GM23248 (cell line): ENCODE data around the gene P2RY8. TPM values are rescaled to one million over a fixed set of nuclear protein-coding genes. Genes with fewer than 3 reads are reported as not detected.
"Not testable (repeated sequence)": the region's sequence is repeated elsewhere in the genome, so short reads cannot be mapped to it uniquely, and the experiment has no call there.

Experiments used
- DNase-seq: peaks from one replicate; pipeline ENCODE4 v3.0.0-alpha.2; 2015
- H2AFZ ChIP-seq: fragments of 200-600 bp; sonication (generic); 2 replicates; pipeline ENCODE4 v1.6.1; 2016; ENCODE audit warnings: antibody characterized with exemption
- H3F3A ChIP-seq: fragments of 200-600 bp; sonication (generic); 2 replicates; pipeline ENCODE4 v1.6.1; 2016; ENCODE audit warnings: mild to moderate bottlenecking, antibody characterized with exemption, mixed run types; ENCODE audit not compliant: insufficient read depth
- H3K27ac ChIP-seq: fragments of 200-600 bp; sonication (generic); 2 replicates; pipeline ENCODE4 v1.5.1; 2016; ENCODE audit warnings: mild to moderate bottlenecking
- H3K27me3 ChIP-seq: fragments of 200-600 bp; sonication (generic); replicated peaks from 2 replicates; pipeline ENCODE4 v1.6.1; 2016; ENCODE audit warnings: mild to moderate bottlenecking; ENCODE audit not compliant: insufficient read depth
- H3K36me3 ChIP-seq: fragments of 200-600 bp; sonication (generic); 2 replicates; pipeline ENCODE4 v1.6.1; 2016; ENCODE audit warnings: low read depth, mild to moderate bottlenecking
- H3K4me1 ChIP-seq: fragments of 200-600 bp; sonication (generic); 2 replicates; pipeline ENCODE4 v1.6.1; 2016; ENCODE audit warnings: mild to moderate bottlenecking; ENCODE audit not compliant: insufficient read depth
- H3K4me2 ChIP-seq: fragments of 200-600 bp; sonication (generic); one replicate; pipeline ENCODE4 v1.6.1; 2016; ENCODE audit warnings: mild to moderate bottlenecking; ENCODE audit not compliant: unreplicated experiment
- H3K4me3 ChIP-seq: fragments of 200-600 bp; sonication (generic); 2 replicates; pipeline ENCODE4 v1.5.1; 2016; ENCODE audit warnings: mild to moderate bottlenecking
- H3K79me2 ChIP-seq: fragments of 200-600 bp; sonication (generic); 2 replicates; pipeline ENCODE4 v1.6.1; 2016; ENCODE audit warnings: mild to moderate bottlenecking; ENCODE audit not compliant: insufficient read depth
- H3K9ac ChIP-seq: fragments of 200-600 bp; sonication (generic); 2 replicates; pipeline ENCODE4 v1.6.1; 2016; ENCODE audit warnings: mild to moderate bottlenecking
- H3K9me2 ChIP-seq: fragments of 200-600 bp; sonication (generic); 2 replicates; pipeline ENCODE4 v1.6.1; 2016; ENCODE audit warnings: mixed run types, mild to moderate bottlenecking, moderate library complexity; ENCODE audit not compliant: insufficient read depth
- H3K9me3 ChIP-seq: fragments of 200-600 bp; sonication (generic); one replicate; pipeline ENCODE4 v1.6.1; 2017; ENCODE audit warnings: low read depth
- H4K20me1 ChIP-seq: fragments of 200-600 bp; sonication (generic); 2 replicates; pipeline ENCODE4 v1.6.0; 2016; ENCODE audit not compliant: insufficient read depth
- EZH2 ChIP-seq: fragments of 200-600 bp; sonication (generic); IDR thresholded peaks from 2 replicates; pipeline ENCODE4 v1.6.1; 2018; ENCODE audit warnings: antibody characterized with exemption, mild to moderate bottlenecking; ENCODE audit not compliant: insufficient read depth, poor library complexity, severe bottlenecking
- EZH2phosphoT487 ChIP-seq: fragments of 200-600 bp; sonication (generic); IDR thresholded peaks from 2 replicates; pipeline ENCODE4 v1.6.1; 2018; ENCODE audit warnings: antibody characterized with exemption, moderate library complexity, mild to moderate bottlenecking, low read depth; ENCODE audit not compliant: insufficient read depth
- WGBS, 2 experiments: methylation state at CpG; one replicate each; pipeline ENCODE4 v1.1.6; 2015 to 2017; ENCODE audit warnings: low lambda C conversion rate in 2 of 2, low coverage in 1 of 2; ENCODE audit errors: missing lambda C conversion rate in 2 of 2; 5-methylcytosine and 5-hydroxymethylcytosine counted together
- in situ Hi-C: fragments of 300-500 bp; cut with MboI; formaldehyde crosslinking; loops from 2 replicates; pipeline ENCODE4 v1.15.0; 2020
- polyA plus RNA-seq: library from polyadenylated mRNA; unstranded; fragments of >200 nt; fragmentation: Nextera tagmentation; extraction: Ambion mirVana; gene quantifications from 2 replicates; pipeline ENCODE4 v1.2.1, GENCODE V29; 2016
- total RNA-seq: library from RNA; depleted of rRNA; stranded (reverse); fragments of >200 nt; shearing (Covaris generic); gene quantifications from 2 replicates; pipeline ENCODE4 v1.2.3, GENCODE V29; 2014

Gene P2RY8
- total and polyA plus RNA-seq, 2 experiments from 2014 or later, result not detected

GRCh38 chrX:1476682-1477081 lies 60.3 kb downstream of the P2RY8 start:
- no peaks in the 10 kb centered on the region for H3F3A ChIP-seq
- in situ Hi-C loops, result no loop called here
- no peaks in the 10 kb centered on the region for H4K20me1 ChIP-seq
- H3K27me3 ChIP-seq, result no peaks in the 10 kb centered on the region
- no peak overlapping the region for H3K27ac ChIP-seq
- no peaks in the 10 kb centered on the region for H3K79me2 ChIP-seq
- no peak overlapping the region for H3K9ac ChIP-seq
- no peak for TF ChIP-seq EZH2phosphoT487
- no peak for TF ChIP-seq EZH2
- H2AFZ ChIP-seq, result no peak overlapping the region
- H3K9me3 ChIP-seq, result no peaks in the 10 kb centered on the region
- H3K9me2 ChIP-seq, result no peaks in the 10 kb centered on the region
- no peak for DNase-seq
- WGBS, 2 experiments, result 62 to 67% methylated on average over 5 of the region's 5 CpGs
- no peak overlapping the region for H3K4me3 ChIP-seq
- no peaks in the 10 kb centered on the region for H3K36me3 ChIP-seq
- H3K4me1 ChIP-seq, result no peaks in the 10 kb centered on the region
- H3K4me2 ChIP-seq, result no peak overlapping the region

- Histone ChIP-seq H3K9ac (no peak overlapping the region), H3K4me3 (no peak overlapping the region), H3K9me2 (no peaks in the 10 kb centered on the region), H2AFZ (no peak overlapping the region), H3K4me1 (no peaks in the 10 kb centered on the region), H4K20me1 (no peaks in the 10 kb centered on the region), H3K9me3 (no peaks in the 10 kb centered on the region), H3K4me2 (no peak overlapping the region), H3K79me2 (no peaks in the 10 kb centered on the region), H3K36me3 (no peaks in the 10 kb centered on the region), H3K27ac (no peak overlapping the region), H3K27me3 (no peaks in the 10 kb centered on the region), H3F3A (no peaks in the 10 kb centered on the region)
- 63 to 80% methylated on average over 1 of the region's 1 CpG for WGBS, 2 experiments
- no peak for DNase-seq
- in situ Hi-C loops, result no loop called here
- TF ChIP-seq EZH2 (no peak), EZH2phosphoT487 (no peak)
Measured at GRCh38 chrX:1475881-1476280, 61.1 kb downstream of the P2RY8 start.

- no peak for TF ChIP-seq EZH2phosphoT487
- no peak for TF ChIP-seq EZH2
- 85 to 87% methylated on average over 4 of the region's 4 CpGs for WGBS, 2 experiments
- no peaks in the 10 kb centered on the region for H3K9me3 ChIP-seq
- H3K9me2 ChIP-seq, result no peaks in the 10 kb centered on the region
- H3K27me3 ChIP-seq, result no peaks in the 10 kb centered on the region
- in situ Hi-C loops, result no loop called here
- no peak overlapping the region for H3K4me3 ChIP-seq
- no peaks in the 10 kb centered on the region for H3K36me3 ChIP-seq
- no peak overlapping the region for H3K4me2 ChIP-seq
- no peaks in the 10 kb centered on the region for H3K4me1 ChIP-seq
- H3K9ac ChIP-seq, result no peak overlapping the region
- H3F3A ChIP-seq, result no peaks in the 10 kb centered on the region
- no peak overlapping the region for H2AFZ ChIP-seq
- no peaks in the 10 kb centered on the region for H4K20me1 ChIP-seq
- no peak for DNase-seq
- no peak overlapping the region for H3K27ac ChIP-seq
- no peaks in the 10 kb centered on the region for H3K79me2 ChIP-seq
Measured at GRCh38 chrX:1475481-1475880, 61.5 kb downstream of the P2RY8 start.

- H3K9ac ChIP-seq, H3F3A ChIP-seq, H3K36me3 ChIP-seq, H3K27ac ChIP-seq, H3K27me3 ChIP-seq, H2AFZ ChIP-seq, DNase-seq, in situ Hi-C loops, H3K9me2 ChIP-seq, H3K4me2 ChIP-seq, H3K4me3 ChIP-seq, H3K4me1 ChIP-seq, H3K79me2 ChIP-seq, H3K9me3 ChIP-seq, H4K20me1 ChIP-seq: not testable (repeated sequence)
- WGBS, 2 experiments, result 7% methylated on average over 2 of the region's 2 CpGs; no CpG with 5 or more reads in 1 of the 2 experiments
Measured at GRCh38 chrX:1474593-1474992, 62.4 kb downstream of the P2RY8 start.

DNA sequence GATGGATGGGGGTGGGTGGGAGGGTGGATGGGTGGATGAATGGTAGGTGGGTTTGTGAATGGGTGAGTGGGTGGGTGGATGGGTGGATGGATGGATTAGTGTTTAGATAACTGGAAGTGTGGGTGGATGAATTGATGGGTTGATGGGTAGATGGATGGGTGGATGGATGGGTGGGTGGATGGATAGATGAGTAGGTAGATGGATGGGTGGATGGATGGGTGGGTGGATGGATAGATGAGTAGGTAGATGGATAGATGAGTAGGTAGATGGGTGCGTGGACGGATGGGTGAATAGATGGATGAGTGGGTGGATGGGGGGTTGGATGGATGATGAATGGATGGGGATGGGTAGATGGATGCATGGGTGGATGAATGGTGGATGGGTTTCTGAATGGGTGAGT lies 64.0 kb downstream of the P2RY8 start:
- no peaks in the 10 kb centered on the region for H3K36me3 ChIP-seq
- H3K9me3 ChIP-seq, result no peaks in the 10 kb centered on the region
- no peak for TF ChIP-seq EZH2
- TF ChIP-seq EZH2phosphoT487, result no peak
- no peak for DNase-seq
- no peaks in the 10 kb centered on the region for H3K4me1 ChIP-seq
- 68 to 75% methylated on average over 2 of the region's 2 CpGs for WGBS, 2 experiments
- no peak overlapping the region for H2AFZ ChIP-seq
- no peak overlapping the region for H3K4me2 ChIP-seq
- H3K9ac ChIP-seq, result no peak overlapping the region
- H3K27me3 ChIP-seq, result no peaks in the 10 kb centered on the region
- no peaks in the 10 kb centered on the region for H3K79me2 ChIP-seq
- H3K27ac ChIP-seq, result no peak overlapping the region
- H4K20me1 ChIP-seq, result no peaks in the 10 kb centered on the region
- H3K9me2 ChIP-seq, result no peaks in the 10 kb centered on the region
- no peaks in the 10 kb centered on the region for H3F3A ChIP-seq
- no peak overlapping the region for H3K4me3 ChIP-seq
- in situ Hi-C loops, result no loop called here
